Measurements from ENCODE around the gene GAB3.
"Not testable (repeated sequence)": the region's sequence is repeated elsewhere in the genome, so short reads cannot be mapped to it uniquely, and the experiment has no call there.

The GAB3 gene

DNA sequence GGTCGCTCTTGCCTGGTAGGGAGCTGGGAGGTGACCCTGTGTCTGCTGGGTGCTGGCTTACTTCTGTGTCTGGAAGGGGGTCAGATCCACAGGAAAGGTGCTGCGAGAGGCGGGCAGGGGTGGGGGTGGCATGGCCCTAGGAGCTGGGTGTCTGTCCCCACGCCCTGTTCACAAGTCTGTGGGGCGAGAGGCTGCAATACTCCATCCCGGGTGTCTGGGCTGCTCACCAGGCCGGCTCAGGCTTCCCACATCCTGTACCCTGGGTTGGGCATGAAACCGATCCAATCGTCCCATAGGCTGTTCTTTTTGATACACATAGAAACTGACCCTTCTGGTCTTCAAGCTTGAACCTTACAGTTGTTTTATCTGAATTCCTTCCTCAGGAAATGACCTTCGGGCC, 96.5 kb downstream of the GAB3 start:
- no peak for DNase-seq

DNA sequence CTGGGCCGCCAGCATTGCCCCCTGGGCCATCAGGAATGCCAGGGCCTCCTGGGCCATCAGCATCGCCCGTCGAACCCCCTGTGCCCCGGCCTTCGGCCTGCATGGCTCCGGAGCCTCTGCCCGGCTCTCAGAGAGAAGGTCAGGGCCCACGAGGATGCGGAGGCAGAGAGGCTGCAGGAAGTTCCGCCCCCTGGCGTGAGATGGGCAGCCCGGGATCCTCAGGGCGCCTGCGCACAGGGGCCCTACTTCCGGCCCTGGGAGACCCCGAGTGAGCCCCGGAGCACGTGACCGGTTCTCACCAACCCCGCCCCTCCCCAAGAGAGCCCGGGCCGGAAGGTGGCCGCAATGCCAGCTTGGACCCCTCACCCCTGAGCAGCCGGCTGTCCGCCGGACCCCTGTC, 97.5 kb downstream of the GAB3 start, which contains the start of gene CTAG2:
Gene CTAG2 (minus strand): TSS at position 167 of the 400 bp plus-strand sequence. CDS start 64 bp downstream, at position 103.
- DNase-seq = not testable (repeated sequence)

DNA sequence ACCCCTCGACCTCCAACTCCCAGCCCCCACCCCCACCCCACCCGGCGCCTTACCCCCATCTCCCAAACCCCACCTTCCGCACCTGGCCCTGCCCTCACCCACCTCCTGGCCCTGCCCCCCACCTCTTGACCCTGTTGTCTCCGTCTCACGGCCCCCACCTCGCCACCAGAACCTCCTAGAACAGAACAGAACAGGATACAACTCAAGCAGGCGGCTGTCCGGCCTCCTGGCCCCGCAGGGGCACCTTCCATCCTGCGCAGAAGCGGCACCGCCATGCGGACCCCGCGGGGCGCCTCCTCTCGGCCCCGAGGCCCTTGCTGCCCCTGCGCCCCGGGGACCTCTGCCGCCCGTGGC, 97.9 kb downstream of the GAB3 start:
- no peak for DNase-seq

DNA sequence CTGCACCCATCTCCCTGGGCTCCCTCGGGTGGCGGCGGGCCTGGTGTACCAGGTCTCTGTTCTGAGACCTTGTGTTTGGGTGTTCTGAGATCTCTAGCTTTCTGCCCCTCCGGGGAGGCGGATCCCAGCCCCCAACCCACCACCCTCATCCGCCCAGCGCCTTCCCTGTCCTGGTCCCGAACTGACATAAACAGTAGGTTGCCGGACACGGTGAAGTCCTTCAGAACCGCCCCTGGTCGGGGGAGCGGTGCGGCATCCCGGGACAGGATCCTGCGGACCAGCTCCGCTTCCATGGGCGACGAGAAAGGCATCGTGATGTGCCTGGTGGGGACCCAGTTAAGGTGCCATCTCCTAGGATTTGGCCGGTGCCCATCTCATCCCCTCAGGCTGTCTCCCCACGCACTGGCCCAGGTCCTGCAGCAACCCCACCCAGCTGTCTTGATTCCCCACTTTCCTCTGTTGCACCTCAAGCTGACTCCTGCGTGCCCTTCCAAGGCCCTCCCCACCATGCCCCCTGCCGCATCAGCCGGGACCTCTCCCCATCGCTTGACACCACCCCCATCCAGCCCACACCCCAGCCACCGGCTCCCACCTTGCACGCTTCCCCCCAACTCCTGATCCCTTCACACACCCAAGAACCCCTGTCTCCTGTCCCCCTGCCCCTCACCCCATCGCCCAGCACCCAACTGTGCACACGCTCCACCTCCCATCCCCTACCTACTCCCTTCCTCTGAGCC, 98.4 kb downstream of the GAB3 start:
- DNase-seq = no peak

DNA sequence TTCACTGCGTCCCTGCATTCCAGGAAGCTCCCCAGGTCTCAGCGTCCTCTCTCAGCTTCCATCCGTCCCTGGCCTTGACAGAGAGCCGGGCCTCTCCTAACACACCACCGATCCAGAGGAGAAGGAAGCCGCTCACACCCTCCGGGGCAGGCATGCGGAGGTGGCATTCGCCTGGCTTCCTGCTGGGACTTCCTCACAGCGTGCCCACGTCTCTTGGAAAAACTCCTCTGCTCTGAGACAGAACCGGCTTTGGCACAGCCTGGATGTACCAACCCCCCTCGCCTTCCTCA, 100.7 kb downstream of the GAB3 start:
- no peak for DNase-seq

DNA sequence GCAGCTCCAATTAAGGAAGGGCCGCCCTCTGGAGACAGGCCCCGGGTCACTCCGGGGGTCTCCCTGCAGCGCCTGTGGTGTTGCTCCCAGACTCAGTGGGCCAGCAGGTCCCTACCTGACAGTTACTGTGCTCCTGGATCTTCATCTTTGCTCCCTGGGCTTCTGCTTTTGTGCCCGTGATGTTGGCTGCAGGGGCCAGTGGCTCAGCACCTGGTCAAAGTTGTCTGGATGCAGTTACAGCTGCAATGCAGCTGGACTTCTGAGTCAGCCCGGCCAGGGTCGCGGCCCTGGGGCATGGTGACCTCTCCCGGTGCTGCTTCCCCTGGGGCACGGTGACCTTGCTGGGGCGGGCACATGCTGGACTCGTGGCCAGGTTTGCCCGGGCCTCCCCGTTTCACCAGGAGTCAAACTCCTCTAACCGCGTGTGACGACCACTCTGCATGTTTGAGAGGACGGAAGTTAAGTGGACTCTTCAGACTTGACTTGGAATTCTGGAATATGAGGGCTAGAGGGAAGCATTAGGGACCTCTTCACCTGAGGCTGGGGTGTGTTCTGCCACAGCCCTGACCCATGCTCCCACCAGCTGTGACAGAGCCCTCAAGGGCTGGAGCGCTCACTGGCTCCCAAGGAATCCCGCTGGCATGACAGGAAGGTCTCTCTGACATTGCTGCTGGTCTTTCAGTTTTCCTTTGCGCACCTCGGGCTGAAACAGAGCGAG, 101.2 kb downstream of the GAB3 start:
- no peak for DNase-seq

DNA sequence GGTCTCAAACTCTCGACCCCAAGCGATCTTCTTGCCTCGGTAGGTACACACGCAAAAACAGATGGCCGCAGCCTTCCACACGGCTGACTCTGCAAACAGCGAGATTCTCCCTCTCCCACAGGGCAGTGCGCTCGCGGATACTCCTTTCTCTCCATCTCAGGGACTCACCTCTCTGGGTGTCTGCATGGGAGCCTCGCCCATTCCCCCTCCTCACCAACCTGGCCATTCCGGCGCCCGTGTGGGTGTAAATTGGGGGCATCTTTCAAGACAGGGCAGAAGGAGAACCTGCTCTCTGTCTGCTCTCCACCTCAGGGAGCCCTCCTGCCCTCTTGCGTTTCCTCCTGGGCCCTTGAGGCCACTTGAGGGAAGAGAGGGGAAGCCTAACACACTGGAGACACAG, 101.9 kb downstream of the GAB3 start:
- DNase-seq = no peak

DNA sequence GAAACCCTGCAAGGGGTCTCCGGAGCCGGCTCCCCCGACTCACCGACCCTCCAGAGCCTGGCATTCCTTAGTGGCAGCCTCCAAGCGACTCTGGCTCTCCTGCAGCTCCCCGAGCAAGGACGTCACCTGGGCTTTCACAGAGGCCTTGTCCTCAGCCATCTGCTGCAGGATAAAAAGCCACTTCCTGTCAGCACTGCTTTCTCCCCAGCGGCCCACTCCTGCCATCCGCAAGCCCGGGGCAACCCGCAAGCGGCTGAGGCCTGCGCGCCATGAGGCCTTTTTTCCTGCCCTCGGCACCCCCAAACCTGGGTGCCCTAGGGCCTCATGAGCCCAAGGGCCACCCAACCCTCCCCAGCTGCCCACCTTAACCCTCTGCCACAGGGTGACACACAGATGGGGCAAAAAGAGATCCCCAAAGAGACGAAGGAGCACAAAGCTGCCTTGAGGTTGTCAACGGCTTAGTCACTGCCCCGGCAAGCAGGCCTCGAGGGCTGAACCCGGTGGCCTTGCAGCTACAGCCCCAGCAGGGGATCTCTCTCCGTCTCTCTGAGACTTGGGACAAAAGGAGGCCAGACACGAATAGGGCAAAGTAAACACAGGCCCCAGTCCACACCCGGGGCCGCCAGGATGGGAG, 105.0 kb downstream of the GAB3 start:
- DNase-seq = not testable (repeated sequence)

DNA sequence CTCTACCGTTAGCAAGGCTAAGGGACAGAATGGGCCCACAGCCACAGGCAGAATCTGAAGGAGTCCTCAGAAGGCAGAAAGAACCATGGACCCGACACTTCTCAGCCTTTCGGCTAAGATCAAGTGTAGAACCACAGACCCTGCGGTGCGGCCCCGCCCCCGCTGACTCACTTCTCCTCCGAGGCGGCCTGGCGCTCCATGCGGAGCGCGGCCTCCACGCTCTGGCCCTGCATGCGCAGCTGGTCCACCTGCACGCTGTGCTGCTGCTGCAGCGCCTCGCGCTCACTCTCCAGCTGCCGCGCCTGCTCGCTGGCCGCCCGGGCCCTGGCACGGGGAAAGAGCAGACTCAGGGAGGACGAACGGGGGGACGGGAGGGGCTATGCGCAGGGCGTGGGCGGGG, 107.2 kb downstream of the GAB3 start:
- DNase-seq = not testable (repeated sequence)

DNA sequence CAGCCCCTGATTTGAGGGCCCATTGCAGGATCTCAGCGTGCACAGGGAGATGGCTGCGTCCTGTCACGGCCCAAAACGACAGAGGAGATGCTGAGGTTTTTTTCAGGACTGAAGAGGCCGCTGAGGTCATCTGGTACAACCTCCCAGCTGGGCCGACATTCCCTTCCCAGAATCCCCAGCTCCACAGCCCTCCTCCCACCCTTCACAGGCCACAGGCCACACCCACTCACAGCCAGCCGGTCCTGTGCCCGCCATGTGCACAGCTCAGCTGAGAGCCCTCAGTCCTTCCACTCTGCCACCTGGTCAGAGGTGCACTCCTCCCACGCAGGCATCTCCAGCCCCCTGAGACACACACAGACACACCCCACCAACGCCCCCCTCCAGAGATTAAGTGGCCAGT, 109.1 kb downstream of the GAB3 start:
- not testable (repeated sequence) for DNase-seq

DNA sequence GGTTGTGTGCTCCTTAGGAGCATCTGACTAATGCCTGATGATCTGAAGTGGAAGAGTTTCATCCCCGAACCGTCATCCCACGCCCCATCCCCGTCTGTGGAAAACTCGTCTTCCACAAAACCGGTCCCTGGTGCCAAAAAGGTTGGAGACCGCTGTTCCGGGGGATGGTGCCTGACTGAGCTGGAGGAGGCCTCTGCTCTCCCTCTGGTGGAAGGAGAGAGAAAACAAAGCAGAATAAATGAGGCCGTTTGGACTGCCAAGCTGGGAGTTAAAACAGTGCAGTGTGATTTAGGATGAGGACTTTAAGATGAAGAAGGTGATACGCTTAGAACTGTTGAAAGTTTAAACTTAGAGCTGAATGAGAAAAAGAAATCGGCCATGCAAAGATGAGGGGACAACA, 117.2 kb downstream of the GAB3 start:
- not testable (repeated sequence) for DNase-seq

DNA sequence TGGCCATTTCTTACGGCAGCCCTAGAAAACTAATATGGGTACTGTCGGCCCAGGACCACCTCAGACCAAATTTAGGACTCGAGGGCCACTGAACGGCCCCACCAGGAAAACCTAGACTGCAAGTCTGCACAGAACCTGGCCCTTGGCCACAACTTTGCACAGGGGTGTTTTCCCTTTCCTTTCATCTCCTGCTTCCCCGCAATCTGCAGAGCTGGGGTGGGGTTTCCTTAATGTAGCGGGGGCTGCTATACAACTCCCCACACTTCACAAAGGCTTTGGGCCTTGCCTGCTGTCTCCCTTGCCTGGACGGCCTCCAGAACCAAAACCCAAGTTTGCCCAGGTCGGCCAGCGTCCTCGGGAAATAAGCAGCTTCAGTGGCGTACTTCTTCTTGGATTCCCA, 119.9 kb downstream of the GAB3 start:
- not testable (repeated sequence) for DNase-seq

DNA sequence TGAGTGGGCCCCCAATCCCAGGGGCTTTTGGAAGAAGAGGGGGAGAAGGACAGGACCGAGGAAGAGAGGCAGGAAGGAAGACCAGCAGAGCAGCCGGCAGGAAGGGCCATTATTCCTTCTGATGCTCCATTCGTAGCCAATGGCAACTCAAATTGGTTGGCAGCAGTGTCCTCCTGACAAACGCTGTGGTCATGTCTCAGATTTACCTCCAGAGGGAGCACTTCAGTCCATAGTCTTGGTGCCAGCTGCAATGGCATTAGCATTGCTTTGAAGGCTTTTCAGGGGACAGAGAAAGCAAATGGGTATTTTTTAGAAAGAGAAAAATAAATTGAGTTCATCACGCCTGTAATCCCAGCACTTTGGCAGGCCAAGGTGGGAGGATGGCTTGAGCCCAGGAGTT, 121.9 kb downstream of the GAB3 start:
- not testable (repeated sequence) for DNase-seq

All from SHP77 (cell line).